ENCODE data around the gene ADH1B. TPM values are rescaled to one million over a fixed set of nuclear protein-coding genes. Genes with fewer than 3 reads are reported as not detected.
"Not testable (repeated sequence)": the region's sequence is repeated elsewhere in the genome, so short reads cannot be mapped to it uniquely, and the experiment has no call there.

ADH1B gene
- total RNA-seq, 4 donors from 2014 or later, result 72.0 to 367 (median 194) TPM

GRCh38 chr4:99359480-99360204 is 38.4 kb upstream of the ADH1B start:
- H3K36me3 ChIP-seq, result no peaks in the 10 kb centered on the region
- no peak overlapping the region for H3K27ac ChIP-seq
- TF ChIP-seq POLR2A (IDR thresholded peaks at IDR 0.05), result no peak
- TF ChIP-seq, protein P1, sequence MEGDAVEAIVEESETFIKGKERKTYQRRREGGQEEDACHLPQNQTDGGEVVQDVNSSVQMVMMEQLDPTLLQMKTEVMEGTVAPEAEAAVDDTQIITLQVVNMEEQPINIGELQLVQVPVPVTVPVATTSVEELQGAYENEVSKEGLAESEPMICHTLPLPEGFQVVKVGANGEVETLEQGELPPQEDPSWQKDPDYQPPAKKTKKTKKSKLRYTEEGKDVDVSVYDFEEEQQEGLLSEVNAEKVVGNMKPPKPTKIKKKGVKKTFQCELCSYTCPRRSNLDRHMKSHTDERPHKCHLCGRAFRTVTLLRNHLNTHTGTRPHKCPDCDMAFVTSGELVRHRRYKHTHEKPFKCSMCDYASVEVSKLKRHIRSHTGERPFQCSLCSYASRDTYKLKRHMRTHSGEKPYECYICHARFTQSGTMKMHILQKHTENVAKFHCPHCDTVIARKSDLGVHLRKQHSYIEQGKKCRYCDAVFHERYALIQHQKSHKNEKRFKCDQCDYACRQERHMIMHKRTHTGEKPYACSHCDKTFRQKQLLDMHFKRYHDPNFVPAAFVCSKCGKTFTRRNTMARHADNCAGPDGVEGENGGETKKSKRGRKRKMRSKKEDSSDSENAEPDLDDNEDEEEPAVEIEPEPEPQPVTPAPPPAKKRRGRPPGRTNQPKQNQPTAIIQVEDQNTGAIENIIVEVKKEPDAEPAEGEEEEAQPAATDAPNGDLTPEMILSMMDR (IDR thresholded peaks at IDR 0.05), result no peak
- DNase-seq, result no peak
- H3K27me3 ChIP-seq, result no peaks in the 10 kb centered on the region
- no peak overlapping the region for H3K4me3 ChIP-seq
- H3K9me3 ChIP-seq, result no peaks in the 10 kb centered on the region
- H3K4me1 ChIP-seq, result no peaks in the 10 kb centered on the region

DNA sequence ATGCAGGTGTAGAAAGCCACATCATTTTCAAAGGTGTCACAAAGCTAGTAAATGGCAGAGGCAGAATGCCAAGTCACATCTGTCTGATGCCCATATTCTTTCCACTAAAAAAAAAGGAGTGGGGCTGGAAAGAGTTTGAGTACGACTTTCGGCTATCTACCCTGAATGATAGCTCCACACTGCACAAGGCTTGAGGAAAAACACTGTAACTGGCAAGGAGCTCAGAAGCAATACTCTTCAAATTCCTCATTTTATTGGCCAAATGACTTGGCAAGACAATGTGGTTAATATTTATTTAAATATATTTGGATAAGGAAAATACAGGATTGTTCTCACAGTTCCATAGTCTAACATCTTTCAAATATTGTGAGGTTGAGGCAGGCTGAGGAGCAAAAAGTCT is 36.7 kb upstream of the ADH1B start:
- no peak overlapping the region for H3K27ac ChIP-seq
- H3K27me3 ChIP-seq, result no peaks in the 10 kb centered on the region
- H3K36me3 ChIP-seq, result no peaks in the 10 kb centered on the region
- TF ChIP-seq POLR2A (IDR thresholded peaks at IDR 0.05), result no peak
- TF ChIP-seq, protein P1 (IDR thresholded peaks at IDR 0.05), result no peak
- no peak overlapping the region for H3K4me3 ChIP-seq
- H3K9me3 ChIP-seq, result no peaks in the 10 kb centered on the region
- DNase-seq, result no peak
- no peaks in the 10 kb centered on the region for H3K4me1 ChIP-seq

DNA sequence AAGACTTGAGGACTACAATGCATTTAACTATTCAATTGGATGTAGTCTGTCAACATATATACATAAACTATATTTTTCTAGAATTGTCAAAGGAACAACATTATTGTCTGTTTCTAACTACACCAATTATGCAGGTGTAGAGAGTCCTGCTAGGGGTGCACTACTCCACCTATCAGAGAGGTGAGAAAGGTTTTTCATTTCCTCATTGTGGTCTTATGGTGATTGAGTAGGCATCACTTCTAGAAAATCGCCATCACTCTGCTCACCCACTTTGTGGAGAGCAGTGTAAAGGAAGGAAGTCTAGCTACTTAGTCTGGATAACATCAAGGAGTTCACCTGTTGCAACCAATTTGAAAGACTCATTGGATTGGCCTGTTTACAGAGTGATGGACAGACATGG is 35.8 kb upstream of the ADH1B start:
- Histone ChIP-seq H3K27me3 (no peaks in the 10 kb centered on the region), H3K36me3 (no peaks in the 10 kb centered on the region), H3K4me3 (no peak overlapping the region), H3K4me1 (no peaks in the 10 kb centered on the region), H3K27ac (no peak overlapping the region), H3K9me3 (no peaks in the 10 kb centered on the region)
- no peak for DNase-seq
- TF ChIP-seq POLR2A (IDR thresholded peaks at IDR 0.05), result no peak
- TF ChIP-seq, protein P1 (IDR thresholded peaks at IDR 0.05), result no peak

DNA sequence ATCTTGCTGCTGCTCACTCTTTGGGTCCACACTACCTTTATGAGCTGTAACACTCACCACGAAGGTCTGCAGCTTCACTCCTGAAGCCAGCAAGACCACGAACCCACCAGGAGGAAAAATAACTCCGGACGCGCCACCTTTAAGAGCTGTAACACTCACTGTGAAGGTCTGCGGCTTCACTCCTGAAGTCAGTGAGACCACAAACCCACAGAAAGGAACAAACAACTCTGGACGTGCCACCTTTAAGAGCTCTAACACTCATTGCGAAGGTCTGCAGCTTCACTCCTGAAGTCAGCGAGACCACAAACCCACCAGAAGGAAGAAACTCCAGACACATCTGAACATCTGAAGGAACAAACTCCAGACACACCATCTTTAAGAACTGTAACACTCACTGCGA is 34.9 kb upstream of the ADH1B start:
- not testable (repeated sequence) for H3K27ac ChIP-seq, H3K9me3 ChIP-seq, DNase-seq, H3K27me3 ChIP-seq, H3K4me1 ChIP-seq, H3K36me3 ChIP-seq, H3K4me3 ChIP-seq

- no peaks in the 10 kb centered on the region for H3K9me3 ChIP-seq
- H3K27ac ChIP-seq, result peak within 1 kb of the TSS in 2 of 4 donors; percentile 27 to 36
- no peaks in the 10 kb centered on the region for H3K27me3 ChIP-seq
- H3K36me3 ChIP-seq, result no peaks in the 10 kb centered on the region
- H3K4me1 ChIP-seq, result no peaks in the 10 kb centered on the region
- peak within 1 kb of the TSS in 3 of 4 donors; percentile 10 to 36 (median 29) for H3K4me3 ChIP-seq
- no peak for DNase-seq
- peak in 1 of 2 donors; percentile 14 for TF ChIP-seq POLR2A (IDR thresholded peaks at IDR 0.05)
- TF ChIP-seq, protein P1 (IDR thresholded peaks at IDR 0.05), result no peak
Measured at GRCh38 chr4:99352602-99353537, 31.7 kb upstream of the ADH1B start, which contains the start of gene ADH1C. TSS of gene ADH1C (minus strand) at chr4:99352746. CDS start at chr4:99352675, 71 bp downstream.

DNA sequence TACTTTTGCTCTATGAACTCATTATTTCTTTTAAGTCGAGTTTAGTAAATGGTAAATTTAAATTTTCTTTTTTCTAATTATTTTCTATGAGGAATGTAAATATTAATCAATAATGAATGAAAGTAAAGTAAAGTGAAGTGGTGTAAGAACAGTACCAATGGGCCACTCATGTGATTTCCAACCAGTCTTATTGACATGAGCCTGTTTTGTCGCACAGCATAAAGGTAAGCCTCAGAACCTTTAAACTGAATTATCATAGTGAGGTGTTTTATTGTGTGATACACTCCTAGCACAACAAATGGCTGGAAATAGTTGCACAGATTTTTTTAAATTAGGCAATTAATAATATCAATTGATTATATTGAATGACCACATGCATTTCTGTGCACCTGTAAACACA is 30.3 kb upstream of the ADH1B start:
- H3K27me3 ChIP-seq, result no peaks in the 10 kb centered on the region
- TF ChIP-seq POLR2A (IDR thresholded peaks at IDR 0.05), result no peak
- TF ChIP-seq, protein P1 (IDR thresholded peaks at IDR 0.05), result no peak
- peak overlapping the region in 3 of 4 donors; percentile 10 to 36 (median 29) for H3K4me3 ChIP-seq
- H3K27ac ChIP-seq, result no peak overlapping the region
- H3K36me3 ChIP-seq, result no peaks in the 10 kb centered on the region
- no peaks in the 10 kb centered on the region for H3K9me3 ChIP-seq
- no peak for DNase-seq
- no peaks in the 10 kb centered on the region for H3K4me1 ChIP-seq
